ENCODE results near the gene RSRP1. TPM values are rescaled to one million over a fixed set of nuclear protein-coding genes. Genes with fewer than 3 reads are reported as not detected.

The RSRP1 gene
- total and polyA plus RNA-seq, 2 of the 13 experiments (the other 11 are each of a cell fraction or from before 2014, with no cell fraction given): 43.9 to 52.8 TPM

GRCh38 chr1:25239681-25240541 is 7.3 kb downstream of the RSRP1 start (continued):
- peak; percentile 76; the same call in 1 of the 2 replicates for TF ChIP-seq ETV6 (CRISPR knock-in tag; conservative IDR thresholded peaks at IDR 0.05)
- no peak for TF ChIP-seq ZNF234 (CRISPR knock-in tag; conservative IDR thresholded peaks at IDR 0.05)
- no peak for TF ChIP-seq ZNF207 (IDR thresholded peaks at IDR 0.05; ENCODE audit: borderline replicate concordance)
- no peak for TF ChIP-seq MBD4 (IDR thresholded peaks at IDR 0.05; ENCODE audit: borderline replicate concordance, low read length)
- TF ChIP-seq ZNF142 (CRISPR knock-in tag; IDR thresholded peaks at IDR 0.05): peak; percentile 68
- peak; percentile 47; the same call in 1 of the 2 replicates for TF ChIP-seq SP2 (CRISPR knock-in tag; IDR thresholded peaks at IDR 0.05)
- TF ChIP-seq ZNF576 (CRISPR knock-in tag; IDR thresholded peaks at IDR 0.05): 0 out of 2 replicates have a peak, but pooled peaks have one; percentile 25
- TF ChIP-seq ZNF766 (CRISPR knock-in tag; IDR thresholded peaks at IDR 0.05; ENCODE audit: borderline replicate concordance): peak; percentile 41; the same call in 1 of the 2 replicates
- TF ChIP-seq NFE2L1 (CRISPR knock-in tag; IDR thresholded peaks at IDR 0.05; ENCODE audit: borderline replicate concordance): no peak
- peak in 1 of 2 experiments; percentile 10; a peak in 1 of 4 replicates for TF ChIP-seq NR2F1 (CRISPR knock-in tag; IDR thresholded peaks at IDR 0.05)
- TF ChIP-seq ZNF256 (CRISPR knock-in tag; conservative IDR thresholded peaks at IDR 0.05): 0 out of 2 replicates have a peak, but pooled peaks have one; percentile 54
- no peak for TF ChIP-seq HOXA9 (CRISPR knock-in tag; IDR thresholded peaks at IDR 0.05; ENCODE audit: borderline replicate concordance)
- TF ChIP-seq TFDP2 (CRISPR knock-in tag; IDR thresholded peaks at IDR 0.05): no peak; the same call in none of the 2 replicates
- TF ChIP-seq AGO2 (optimal IDR thresholded peaks at IDR 0.05; ENCODE audit: low read depth, low read length): peak; percentile 97
- TF ChIP-seq ZMAT3 (CRISPR knock-in tag; conservative IDR thresholded peaks at IDR 0.05): peak; percentile 34; the same call in 1 of the 2 replicates
- TF ChIP-seq ZNF350 (CRISPR knock-in tag; IDR thresholded peaks at IDR 0.05; ENCODE audit: borderline replicate concordance, low read depth): peak; percentile 86
- TF ChIP-seq ISX (CRISPR knock-in tag; conservative IDR thresholded peaks at IDR 0.05): no peak
- peak; percentile 47; the same call in 1 of the 2 replicates for TF ChIP-seq ZBTB10 (CRISPR knock-in tag; IDR thresholded peaks at IDR 0.05; ENCODE audit: borderline replicate concordance)
